Measurements from ENCODE around the gene DOCK3. TPM values are rescaled to one million over a fixed set of nuclear protein-coding genes. Genes with fewer than 3 reads are reported as not detected.

The DOCK3 gene
- polyA plus RNA-seq, 2 of the 4 experiments (the other 2 are of a cell fraction), result 0.40 to 0.46 TPM

DNA sequence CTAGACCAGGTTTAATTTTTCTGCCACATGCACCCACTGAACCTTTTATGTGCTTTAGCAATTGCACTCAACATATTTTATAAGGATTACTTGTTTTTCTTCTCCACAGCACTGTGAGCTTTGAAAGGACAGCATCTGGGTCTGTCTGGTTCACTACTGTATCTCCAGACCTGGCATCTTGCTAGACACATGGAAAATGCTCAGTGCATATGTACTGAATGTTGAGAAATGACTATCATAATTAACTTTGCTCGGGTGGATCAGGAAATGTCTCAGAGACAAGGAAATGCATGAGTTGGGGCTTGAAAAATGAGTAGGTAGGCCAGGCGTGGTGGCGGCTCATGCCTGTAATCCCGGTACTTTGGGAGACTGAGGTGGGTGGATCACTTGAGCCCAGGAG is 40.2 kb downstream of the DOCK3 start:
- Histone ChIP-seq H3K4me3 (no peak overlapping the region), H3K9me3 (no peaks in the 10 kb centered on the region), H3K4me2 (no peak overlapping the region), H3K4me1 (no peaks in the 10 kb centered on the region), H3K27ac (no peak overlapping the region)
- FAIRE-seq, result no peak
- no peak for DNase-seq (ENCODE audit: low read depth in 1 of 2, low spot score in 1 of 2)
- 59% methylated on average over 4 of the region's 4 CpGs for WGBS (ENCODE audit: missing lambda C conversion rate)
- ChIA-PET POLR2A (interaction anchor here (0.6 kb wide), 1 partner anchor 604 kb away, joined by 6 read pairs; no protein-coding TSS in a partner anchor), CTCF (no interaction called here)
- TF ChIP-seq HOXB13 (CRISPR knock-in tag; IDR thresholded peaks at IDR 0.05; ENCODE audit: low read depth) (no peak), CHD4 (IDR thresholded peaks at IDR 0.05; ENCODE audit: borderline replicate concordance) (no peak), HOXA7 (CRISPR knock-in tag; IDR thresholded peaks at IDR 0.05) (no peak), JUN (IDR thresholded peaks at IDR 0.05) (no peak), KDM5A (IDR thresholded peaks at IDR 0.05) (no peak), BHLHE40 (IDR thresholded peaks at IDR 0.05; ENCODE audit: low read depth, low read length) (no peak), RNF2 (IDR thresholded peaks at IDR 0.05; ENCODE audit: borderline replicate concordance, low read depth) (no peak), NPAS2 (CRISPR knock-in tag; IDR thresholded peaks at IDR 0.05; ENCODE audit: borderline replicate concordance) (no peak), REST (IDR thresholded peaks at IDR 0.05) (no peak), HDAC2 (IDR thresholded peaks at IDR 0.05) (no peak), MAFK (IDR thresholded peaks at IDR 0.05; ENCODE audit: partially characterized antibody) (no peak), FOSL2 (IDR thresholded peaks at IDR 0.05) (no peak), FOSL2 (CRISPR knock-in tag; IDR thresholded peaks at IDR 0.05) (no peak), FOSB (CRISPR knock-in tag; IDR thresholded peaks at IDR 0.05) (no peak), CBX2 (IDR thresholded peaks at IDR 0.05; ENCODE audit: borderline replicate concordance, low read depth) (no peak)
- TF ChIP-seq, protein P1, sequence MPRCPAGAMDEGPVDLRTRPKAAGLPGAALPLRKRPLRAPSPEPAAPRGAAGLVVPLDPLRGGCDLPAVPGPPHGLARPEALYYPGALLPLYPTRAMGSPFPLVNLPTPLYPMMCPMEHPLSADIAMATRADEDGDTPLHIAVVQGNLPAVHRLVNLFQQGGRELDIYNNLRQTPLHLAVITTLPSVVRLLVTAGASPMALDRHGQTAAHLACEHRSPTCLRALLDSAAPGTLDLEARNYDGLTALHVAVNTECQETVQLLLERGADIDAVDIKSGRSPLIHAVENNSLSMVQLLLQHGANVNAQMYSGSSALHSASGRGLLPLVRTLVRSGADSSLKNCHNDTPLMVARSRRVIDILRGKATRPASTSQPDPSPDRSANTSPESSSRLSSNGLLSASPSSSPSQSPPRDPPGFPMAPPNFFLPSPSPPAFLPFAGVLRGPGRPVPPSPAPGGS (IDR thresholded peaks at IDR 0.05), result no peak
- TF ChIP-seq, protein P2, sequence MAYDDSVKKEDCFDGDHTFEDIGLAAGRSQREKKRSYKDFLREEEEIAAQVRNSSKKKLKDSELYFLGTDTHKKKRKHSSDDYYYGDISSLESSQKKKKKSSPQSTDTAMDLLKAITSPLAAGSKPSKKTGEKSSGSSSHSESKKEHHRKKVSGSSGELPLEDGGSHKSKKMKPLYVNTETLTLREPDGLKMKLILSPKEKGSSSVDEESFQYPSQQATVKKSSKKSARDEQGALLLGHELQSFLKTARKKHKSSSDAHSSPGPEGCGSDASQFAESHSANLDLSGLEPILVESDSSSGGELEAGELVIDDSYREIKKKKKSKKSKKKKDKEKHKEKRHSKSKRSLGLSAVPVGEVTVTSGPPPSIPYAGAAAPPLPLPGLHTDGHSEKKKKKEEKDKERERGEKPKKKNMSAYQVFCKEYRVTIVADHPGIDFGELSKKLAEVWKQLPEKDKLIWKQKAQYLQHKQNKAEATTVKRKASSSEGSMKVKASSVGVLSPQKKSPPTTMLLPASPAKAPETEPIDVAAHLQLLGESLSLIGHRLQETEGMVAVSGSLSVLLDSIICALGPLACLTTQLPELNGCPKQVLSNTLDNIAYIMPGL (CRISPR knock-in tag; IDR thresholded peaks at IDR 0.05; ENCODE audit: borderline replicate concordance), result no peak
- TF ChIP-seq, protein P3, sequence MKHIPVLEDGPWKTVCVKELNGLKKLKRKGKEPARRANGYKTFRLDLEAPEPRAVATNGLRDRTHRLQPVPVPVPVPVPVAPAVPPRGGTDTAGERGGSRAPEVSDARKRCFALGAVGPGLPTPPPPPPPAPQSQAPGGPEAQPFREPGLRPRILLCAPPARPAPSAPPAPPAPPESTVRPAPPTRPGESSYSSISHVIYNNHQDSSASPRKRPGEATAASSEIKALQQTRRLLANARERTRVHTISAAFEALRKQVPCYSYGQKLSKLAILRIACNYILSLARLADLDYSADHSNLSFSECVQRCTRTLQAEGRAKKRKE (CRISPR knock-in tag; IDR thresholded peaks at IDR 0.05; ENCODE audit: low read depth), result no peak
- no peak for ATAC-seq

DNA sequence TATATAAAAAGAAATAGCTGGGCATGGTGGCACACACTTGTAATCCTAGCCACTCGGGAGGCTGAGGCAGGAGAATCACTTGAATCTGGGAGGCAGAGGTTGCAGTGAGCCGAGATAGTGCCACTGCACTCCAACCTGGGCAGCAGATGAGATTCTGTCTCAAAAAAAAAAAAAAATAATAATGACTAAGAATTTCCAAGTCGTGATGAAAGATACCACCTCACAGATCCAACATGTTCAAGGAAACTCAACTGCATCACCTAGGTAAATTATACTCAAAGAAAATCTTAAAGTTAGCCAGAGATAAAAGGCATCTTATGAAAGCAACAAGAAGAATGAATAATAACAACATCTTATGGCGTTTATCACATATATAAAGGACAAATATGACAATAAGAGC is 50.1 kb downstream of the DOCK3 start:
- WGBS (ENCODE audit: missing lambda C conversion rate), result 7% methylated on average over 4 of the region's 4 CpGs
- DNase-seq (ENCODE audit: low read depth in 1 of 2, low spot score in 1 of 2), result no peak
- TF ChIP-seq KDM1A (IDR thresholded peaks at IDR 0.05; ENCODE audit: low read depth) (no peak), NR3C1 (IDR thresholded peaks at IDR 0.05) (no peak), USF2 (IDR thresholded peaks at IDR 0.05) (no peak), RFX5 (IDR thresholded peaks at IDR 0.05) (no peak)
- Histone ChIP-seq H3K4me1 (no peaks in the 10 kb centered on the region), H3K9me3 (no peaks in the 10 kb centered on the region; the same call in 2 of the 3 replicates), H3K4me2 (no peak overlapping the region), H3K4me3 (no peak overlapping the region), H3K27ac (no peak overlapping the region)
- no peak for ATAC-seq
- FAIRE-seq, result no peak
- ChIA-PET POLR2A (no interaction called here), CTCF (no interaction called here)

Data from A549 (cell line).